GM18505 (cell line): ENCODE results near the gene CYP3A5.
A peak's percentile ranks its signal among the peaks of the same experiment; 100 is the strongest.

Source experiments
- ATAC-seq: cut with Tn5 transposase; IDR thresholded peaks from one replicate; pipeline ENCODE4 v1.9.1; 2021; ENCODE audit not compliant: unreplicated experiment
- POLR2A ChIP-seq: IDR thresholded peaks from 4 replicates; pipeline ENCODE4 v1.6.1; 2011; ENCODE audit warnings: borderline replicate concordance; ENCODE audit not compliant: insufficient read depth, insufficient read length; ENCODE audit errors: extremely low read depth

Gene CYP3A5

GRCh38 chr7:99623091-99623693, 56.6 kb downstream of the CYP3A5 start:
- ATAC-seq: no peak
- no peak for TF ChIP-seq POLR2A

GRCh38 chr7:99622596-99622995, 57.2 kb downstream of the CYP3A5 start:
- no peak for ATAC-seq

GRCh38 chr7:99621271-99621670, 58.5 kb downstream of the CYP3A5 start:
- no peak for ATAC-seq
- no peak for TF ChIP-seq POLR2A

More at GRCh38 chr7:99622596-99622995, 57.2 kb downstream of the CYP3A5 start:
- no peak for TF ChIP-seq POLR2A

GRCh38 chr7:99619571-99620130, 60.1 kb downstream of the CYP3A5 start:
- ATAC-seq: no peak
- TF ChIP-seq POLR2A: no peak

- TF ChIP-seq POLR2A: no peak
- ATAC-seq: no peak
These were observed 61.1 kb downstream of the CYP3A5 start for GRCh38 chr7:99618726-99619125.

GRCh38 chr7:99617192-99617781, 62.5 kb downstream of the CYP3A5 start:
- no peak for TF ChIP-seq POLR2A
- ATAC-seq: peak; percentile 49

- TF ChIP-seq POLR2A: peak; percentile 89
- ATAC-seq: peak; percentile 92
These were observed 63.2 kb downstream of the CYP3A5 start, which contains the start of gene ZSCAN25 for GRCh38 chr7:99616359-99617191. TSS of gene ZSCAN25 (plus strand) at chr7:99616946. CDS start at chr7:99619607, 2,661 bp downstream.

- no peak for ATAC-seq
- no peak for TF ChIP-seq POLR2A
These were observed 63.8 kb downstream of the CYP3A5 start for GRCh38 chr7:99615989-99616358.

GRCh38 chr7:99614495-99614894, 65.3 kb downstream of the CYP3A5 start:
- no peak for ATAC-seq
- TF ChIP-seq POLR2A: no peak

GRCh38 chr7:99607548-99607947, 72.2 kb downstream of the CYP3A5 start:
- no peak for TF ChIP-seq POLR2A
- ATAC-seq: no peak

GRCh38 chr7:99606531-99606930, 73.3 kb downstream of the CYP3A5 start:
- TF ChIP-seq POLR2A: no peak
- ATAC-seq: no peak

- TF ChIP-seq POLR2A: no peak
- ATAC-seq: no peak
These were observed 74.3 kb downstream of the CYP3A5 start for GRCh38 chr7:99605527-99605926.

GRCh38 chr7:99601656-99602310, 78.0 kb downstream of the CYP3A5 start:
- no peak for ATAC-seq
- no peak for TF ChIP-seq POLR2A
